ENCODE measurements around the gene SLX9.

SLX9 gene

GRCh38 chr21:44939532-44940115 lies at the start of gene SLX9:
Gene SLX9 (plus strand): TSS chr21:44940029. CDS start chr21:44940058, 29 bp downstream.
- H3K27ac ChIP-seq (ENCODE audit: low read depth, low read length): no peak within 1 kb of the TSS
- H3K36me3 ChIP-seq (ENCODE audit: control insufficient read depth in 1 of 2, insufficient read depth in 2 of 2, low read length in 2 of 2): peaks cover 5 to 13% of the 10 kb centered on the region in 2 donors
- no peaks in the 10 kb centered on the region for H3K27me3 ChIP-seq (ENCODE audit: control insufficient read depth in 1 of 2, insufficient read depth in 2 of 2, low read length in 2 of 2)
- peak within 1 kb of the TSS; percentile 93 to 94 for H3K4me3 ChIP-seq (ENCODE audit: low read depth in 1 of 2, low read length in 2 of 2)
- H3K9me3 ChIP-seq (ENCODE audit: control insufficient read depth in 1 of 2, low read length in 2 of 2): no peaks in the 10 kb centered on the region
- peaks cover 23 to 30% of the 10 kb centered on the region in 2 donors for H3K4me1 ChIP-seq (ENCODE audit: control insufficient read depth in 1 of 2, insufficient read depth in 2 of 2, low read length in 2 of 2)
- peak within 1 kb of the TSS; percentile 74 to 86 for H3K9ac ChIP-seq (ENCODE audit: low read depth in 1 of 2, low read length in 2 of 2)

GRCh38 chr21:44890338-44890931 lies 49.4 kb upstream of the SLX9 start:
- Histone ChIP-seq H3K4me1 (ENCODE audit: control insufficient read depth in 1 of 2, insufficient read depth in 2 of 2, low read length in 2 of 2) (no peaks in the 10 kb centered on the region), H3K36me3 (ENCODE audit: control insufficient read depth in 1 of 2, insufficient read depth in 2 of 2, low read length in 2 of 2) (peaks cover 0 to 5% of the 10 kb centered on the region in 2 donors), H3K9me3 (ENCODE audit: control insufficient read depth in 1 of 2, low read length in 2 of 2) (no peaks in the 10 kb centered on the region), H3K9ac (ENCODE audit: low read depth in 1 of 2, low read length in 2 of 2) (no peak overlapping the region), H3K27ac (ENCODE audit: low read depth, low read length) (no peak overlapping the region), H3K4me3 (ENCODE audit: low read depth in 1 of 2, low read length in 2 of 2) (no peak overlapping the region), H3K27me3 (ENCODE audit: control insufficient read depth in 1 of 2, insufficient read depth in 2 of 2, low read length in 2 of 2) (peaks cover 0 to 5% of the 10 kb centered on the region in 2 donors)

GRCh38 chr21:44890961-44891541 lies 48.8 kb upstream of the SLX9 start:
- H3K27me3 ChIP-seq (ENCODE audit: control insufficient read depth in 1 of 2, insufficient read depth in 2 of 2, low read length in 2 of 2): peaks cover 0 to 5% of the 10 kb centered on the region in 2 donors
- no peak overlapping the region for H3K4me3 ChIP-seq (ENCODE audit: low read depth in 1 of 2, low read length in 2 of 2)
- H3K9ac ChIP-seq (ENCODE audit: low read depth in 1 of 2, low read length in 2 of 2): no peak overlapping the region
- H3K36me3 ChIP-seq (ENCODE audit: control insufficient read depth in 1 of 2, insufficient read depth in 2 of 2, low read length in 2 of 2): peaks cover 0 to 5% of the 10 kb centered on the region in 2 donors
- no peak overlapping the region for H3K27ac ChIP-seq (ENCODE audit: low read depth, low read length)
- H3K4me1 ChIP-seq (ENCODE audit: control insufficient read depth in 1 of 2, insufficient read depth in 2 of 2, low read length in 2 of 2): no peaks in the 10 kb centered on the region
- no peaks in the 10 kb centered on the region for H3K9me3 ChIP-seq (ENCODE audit: control insufficient read depth in 1 of 2, low read length in 2 of 2)

- Histone ChIP-seq H3K27me3 (ENCODE audit: control insufficient read depth in 1 of 2, insufficient read depth in 2 of 2, low read length in 2 of 2) (peaks cover 0 to 5% of the 10 kb centered on the region in 2 donors), H3K9me3 (ENCODE audit: control insufficient read depth in 1 of 2, low read length in 2 of 2) (no peaks in the 10 kb centered on the region), H3K27ac (ENCODE audit: low read depth, low read length) (no peak overlapping the region), H3K4me3 (ENCODE audit: low read depth in 1 of 2, low read length in 2 of 2) (no peak overlapping the region), H3K36me3 (ENCODE audit: control insufficient read depth in 1 of 2, insufficient read depth in 2 of 2, low read length in 2 of 2) (peaks cover 0 to 5% of the 10 kb centered on the region in 2 donors), H3K4me1 (ENCODE audit: control insufficient read depth in 1 of 2, insufficient read depth in 2 of 2, low read length in 2 of 2) (no peaks in the 10 kb centered on the region), H3K9ac (ENCODE audit: low read depth in 1 of 2, low read length in 2 of 2) (no peak overlapping the region)
Observed at GRCh38 chr21:44891631-44892031, 48.2 kb upstream of the SLX9 start.

GRCh38 chr21:44892095-44892494 lies 47.7 kb upstream of the SLX9 start:
- peaks cover 0 to 5% of the 10 kb centered on the region in 2 donors for H3K36me3 ChIP-seq (ENCODE audit: control insufficient read depth in 1 of 2, insufficient read depth in 2 of 2, low read length in 2 of 2)
- H3K9me3 ChIP-seq (ENCODE audit: control insufficient read depth in 1 of 2, low read length in 2 of 2): no peaks in the 10 kb centered on the region
- no peak overlapping the region for H3K9ac ChIP-seq (ENCODE audit: low read depth in 1 of 2, low read length in 2 of 2)
- no peak overlapping the region for H3K27ac ChIP-seq (ENCODE audit: low read depth, low read length)
- H3K4me3 ChIP-seq (ENCODE audit: low read depth in 1 of 2, low read length in 2 of 2): no peak overlapping the region
- peaks cover 0 to 2% of the 10 kb centered on the region in 2 donors for H3K4me1 ChIP-seq (ENCODE audit: control insufficient read depth in 1 of 2, insufficient read depth in 2 of 2, low read length in 2 of 2)
- H3K27me3 ChIP-seq (ENCODE audit: control insufficient read depth in 1 of 2, insufficient read depth in 2 of 2, low read length in 2 of 2): peaks cover 0 to 5% of the 10 kb centered on the region in 2 donors

- H3K36me3 ChIP-seq (ENCODE audit: control insufficient read depth in 1 of 2, insufficient read depth in 2 of 2, low read length in 2 of 2): no peaks in the 10 kb centered on the region
- H3K9me3 ChIP-seq (ENCODE audit: control insufficient read depth in 1 of 2, low read length in 2 of 2): no peaks in the 10 kb centered on the region
- no peak overlapping the region for H3K9ac ChIP-seq (ENCODE audit: low read depth in 1 of 2, low read length in 2 of 2)
Observed at GRCh38 chr21:44892536-44893277, 47.1 kb upstream of the SLX9 start.

GRCh38 chr21:44893278-44893556 lies 46.6 kb upstream of the SLX9 start:
- no peak overlapping the region for H3K9ac ChIP-seq (ENCODE audit: low read depth in 1 of 2, low read length in 2 of 2)
- no peak overlapping the region for H3K27ac ChIP-seq (ENCODE audit: low read depth, low read length)
- H3K9me3 ChIP-seq (ENCODE audit: control insufficient read depth in 1 of 2, low read length in 2 of 2): no peaks in the 10 kb centered on the region
- no peaks in the 10 kb centered on the region for H3K36me3 ChIP-seq (ENCODE audit: control insufficient read depth in 1 of 2, insufficient read depth in 2 of 2, low read length in 2 of 2)
- peaks cover 0 to 5% of the 10 kb centered on the region in 2 donors for H3K27me3 ChIP-seq (ENCODE audit: control insufficient read depth in 1 of 2, insufficient read depth in 2 of 2, low read length in 2 of 2)
- H3K4me1 ChIP-seq (ENCODE audit: control insufficient read depth in 1 of 2, insufficient read depth in 2 of 2, low read length in 2 of 2): peaks cover 7 to 11% of the 10 kb centered on the region in 2 donors
- H3K4me3 ChIP-seq (ENCODE audit: low read depth in 1 of 2, low read length in 2 of 2): no peak overlapping the region

More at GRCh38 chr21:44892536-44893277, 47.1 kb upstream of the SLX9 start:
- Histone ChIP-seq H3K27me3 (ENCODE audit: control insufficient read depth in 1 of 2, insufficient read depth in 2 of 2, low read length in 2 of 2) (peaks cover 0 to 5% of the 10 kb centered on the region in 2 donors), H3K4me1 (ENCODE audit: control insufficient read depth in 1 of 2, insufficient read depth in 2 of 2, low read length in 2 of 2) (peaks cover 6% of the 10 kb centered on the region in 2 donors), H3K4me3 (ENCODE audit: low read depth in 1 of 2, low read length in 2 of 2) (no peak overlapping the region), H3K27ac (ENCODE audit: low read depth, low read length) (no peak overlapping the region)

- Histone ChIP-seq H3K27ac (ENCODE audit: low read depth, low read length) (no peak overlapping the region), H3K4me1 (ENCODE audit: control insufficient read depth in 1 of 2, insufficient read depth in 2 of 2, low read length in 2 of 2) (peaks cover 11 to 15% of the 10 kb centered on the region in 2 donors), H3K9me3 (ENCODE audit: control insufficient read depth in 1 of 2, low read length in 2 of 2) (no peaks in the 10 kb centered on the region), H3K4me3 (ENCODE audit: low read depth in 1 of 2, low read length in 2 of 2) (no peak overlapping the region), H3K27me3 (ENCODE audit: control insufficient read depth in 1 of 2, insufficient read depth in 2 of 2, low read length in 2 of 2) (peaks cover 0 to 9% of the 10 kb centered on the region in 2 donors), H3K9ac (ENCODE audit: low read depth in 1 of 2, low read length in 2 of 2) (no peak overlapping the region), H3K36me3 (ENCODE audit: control insufficient read depth in 1 of 2, insufficient read depth in 2 of 2, low read length in 2 of 2) (peaks cover 0 to 7% of the 10 kb centered on the region in 2 donors)
Observed at GRCh38 chr21:44893948-44894656, 45.7 kb upstream of the SLX9 start.

GRCh38 chr21:44894687-44895302 lies 45.0 kb upstream of the SLX9 start:
- Histone ChIP-seq H3K4me3 (ENCODE audit: low read depth in 1 of 2, low read length in 2 of 2) (no peak overlapping the region), H3K9ac (ENCODE audit: low read depth in 1 of 2, low read length in 2 of 2) (no peak overlapping the region), H3K27me3 (ENCODE audit: control insufficient read depth in 1 of 2, insufficient read depth in 2 of 2, low read length in 2 of 2) (peaks cover 0 to 11% of the 10 kb centered on the region in 2 donors), H3K36me3 (ENCODE audit: control insufficient read depth in 1 of 2, insufficient read depth in 2 of 2, low read length in 2 of 2) (peaks cover 0 to 7% of the 10 kb centered on the region in 2 donors), H3K27ac (ENCODE audit: low read depth, low read length) (no peak overlapping the region), H3K4me1 (ENCODE audit: control insufficient read depth in 1 of 2, insufficient read depth in 2 of 2, low read length in 2 of 2) (peaks cover 11 to 15% of the 10 kb centered on the region in 2 donors), H3K9me3 (ENCODE audit: control insufficient read depth in 1 of 2, low read length in 2 of 2) (no peaks in the 10 kb centered on the region)

Data from duodenal mucosa (tissue), 2 donors.